Measurements from ENCODE around the gene DBF4. TPM values are rescaled to one million over a fixed set of nuclear protein-coding genes. Genes with fewer than 3 reads are reported as not detected.

Gene DBF4
- total RNA-seq (2011; cell fraction: chromatin; rRNA removed; ENCODE audit: low replicate concordance): 49.4 and 110 TPM in 2 replicates
- total RNA-seq (2011; cell fraction: nucleolus; rRNA removed): 37.6 and 41.4 TPM in 2 replicates
- total RNA-seq (2011; cell fraction: nucleoplasm; rRNA removed): 56.9 and 57.0 TPM in 2 replicates
- 106 and 132 TPM in 2 replicates for total RNA-seq (2014; rRNA removed)
- 134 and 156 TPM in 2 replicates for total RNA-seq (2014; rRNA removed; fragmentation: Illumina TruSeq; extraction: Trizol)
- 139 and 145 TPM in 2 replicates for total RNA-seq (2015; rRNA removed; fragmentation: Illumina TruSeq; extraction: Trizol)
- 104 and 105 TPM in 2 replicates for total RNA-seq (2021)
- 25.9 and 37.8 TPM in 2 replicates for polyA plus RNA-seq (2011; rRNA removed)
- 9.1 and 12.5 TPM in 2 replicates for polyA plus RNA-seq (2011; cell fraction: cytosol; rRNA removed)
- 24.3 and 24.5 TPM in 2 replicates for polyA plus RNA-seq (2011; cell fraction: nucleus; rRNA removed)
- 51.2 and 79.2 TPM in 2 replicates for polyA plus RNA-seq (2012)
- polyA plus RNA-seq (2014; fragmentation: Illumina TruSeq; extraction: Trizol): 81.5 and 106 TPM in 2 replicates
- polyA plus RNA-seq (2014; fragmentation: Nextera tagmentation; extraction: Ambion mirVana): 10 to 100 TPM; 38.4 to 43.5 TPM
- 56.2 and 67.4 TPM in 2 replicates for polyA plus RNA-seq (2014; rRNA removed)
- polyA minus RNA-seq (2011; rRNA and poly(A)+ RNA removed): 27.5 and 30.3 TPM in 2 replicates
- polyA minus RNA-seq (2011; cell fraction: cytosol; rRNA and poly(A)+ RNA removed): 20.8 and 22.8 TPM in 2 replicates
- polyA minus RNA-seq (2011; cell fraction: nucleus; rRNA and poly(A)+ RNA removed): 63.8 and 64.0 TPM in 2 replicates
- Bru-seq, nascent RNA: percentile 97 among the genes with signal in this experiment
- BruChase-seq, experiment 1, labeled RNA remaining after a 2-hour chase: percentile 98 among the genes with signal in this experiment
- BruChase-seq, experiment 2, labeled RNA remaining after a 6-hour chase: percentile 98 among the genes with signal in this experiment
- long read RNA-seq, experiment 1, transcript DBF4-204 (12 exons, 2,342 nt): minor isoform, 30 of 318 reads
- long read RNA-seq, experiment 1, transcript DBF4-201 (12 exons, 3,907 nt): major isoform, 126 of 318 reads
- long read RNA-seq, experiment 1, partial matches to known transcripts: 42 of 318 reads
- long read RNA-seq, experiment 1, other reads (novel, unspliced or antisense): 117 of 318 reads
- long read RNA-seq, experiment 2, transcript DBF4-207 (7 exons, 576 nt): minor isoform, 5 of 64 reads
- long read RNA-seq, experiment 2, transcript DBF4-201 (12 exons, 3,907 nt): major isoform, 12 of 64 reads
- long read RNA-seq, experiment 2, partial matches to known transcripts: 14 of 64 reads
- long read RNA-seq, experiment 2, other reads (novel, unspliced or antisense): 28 of 64 reads
- long read RNA-seq, experiment 3, transcript DBF4-201 (12 exons, 3,907 nt): major isoform, 9 of 73 reads
- long read RNA-seq, experiment 3, partial matches to known transcripts: 31 of 73 reads
- long read RNA-seq, experiment 3, other reads (novel, unspliced or antisense): 28 of 73 reads

DNA sequence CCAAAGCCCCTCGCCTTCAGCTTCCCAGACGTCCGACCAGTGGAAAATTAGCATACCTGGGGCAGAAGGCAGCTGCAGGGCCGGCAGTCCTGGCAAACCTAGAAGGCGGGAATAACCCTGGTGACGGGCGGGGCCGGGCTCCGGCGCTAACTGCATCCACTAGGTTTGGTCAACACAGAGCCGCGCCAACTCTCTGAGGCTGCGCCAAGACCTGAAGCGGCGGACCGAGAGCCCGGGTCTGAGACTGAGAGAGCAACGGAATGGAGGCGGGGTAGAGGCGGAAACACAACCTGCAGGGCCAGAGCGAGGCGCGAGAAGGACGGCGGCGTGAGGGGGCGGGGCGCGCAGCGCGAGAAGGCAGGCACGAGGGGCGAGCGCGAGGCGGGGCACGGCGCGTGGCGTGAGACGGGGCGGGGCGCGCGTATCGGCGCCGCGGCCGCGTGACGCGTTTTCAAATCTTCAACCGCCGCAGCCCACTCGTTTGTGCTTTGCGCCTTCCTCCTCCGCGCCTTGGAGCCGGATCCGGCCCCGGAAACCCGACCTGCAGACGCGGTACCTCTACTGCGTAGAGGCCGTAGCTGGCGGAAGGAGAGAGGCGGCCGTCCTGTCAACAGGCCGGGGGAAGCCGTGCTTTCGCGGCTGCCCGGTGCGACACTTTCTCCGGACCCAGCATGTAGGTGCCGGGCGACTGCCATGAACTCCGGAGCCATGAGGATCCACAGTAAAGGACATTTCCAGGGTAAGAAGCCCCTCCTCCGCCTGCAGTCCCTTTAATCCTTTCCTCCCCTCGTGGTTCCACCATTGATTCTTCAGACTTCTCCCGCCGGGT, at the start of gene DBF4, which contains the start of gene SLC25A40:
Gene DBF4 (plus strand): TSS at position 454 of the 829 bp plus-strand sequence. CDS start 240 bp downstream, at position 694.
Gene SLC25A40 (minus strand): TSS at position 321 of the 829 bp plus-strand sequence. CDS start 17,633 bp downstream, outside the sequence.
- Histone ChIP-seq H3K9me3 (replicated peaks; ENCODE audit: control insufficient read depth, insufficient read depth, low read depth, low read length) (peaks cover under 1% of the 10 kb centered on the region; the same call in 1 of the 2 replicates), H3K27ac (ENCODE audit: extremely low read depth, low read depth, low read length) (peak within 1 kb of the TSS; percentile 92), H3K4me1 (replicated peaks in 1 of 2; ENCODE audit: control insufficient read depth in 2 of 2, insufficient read depth in 2 of 2, low read length in 2 of 2) (peaks cover 10% of the 10 kb centered on the region in 2 experiments; a peak in 4 of 5 replicates), H3K4me2 (ENCODE audit: insufficient read depth, low read length) (peak within 1 kb of the TSS; percentile 75), H3K4me3 (peak within 1 kb of the TSS; percentile 86), H3K27me3 (ENCODE audit: control insufficient read depth in 2 of 2, insufficient read depth in 2 of 2, low read length in 2 of 2) (no peaks in the 10 kb centered on the region), H3K79me2 (ENCODE audit: control insufficient read depth, insufficient read depth, low read length) (peaks cover 99% of the 10 kb centered on the region), H3K36me3 (ENCODE audit: control insufficient read depth, insufficient read depth, low read length) (peaks cover 50% of the 10 kb centered on the region), H3K9ac (ENCODE audit: insufficient read depth in 1 of 2, low read depth in 2 of 2, low read length in 2 of 2) (peak within 1 kb of the TSS; percentile 96 to 99), H4K20me1 (replicated peaks; ENCODE audit: control insufficient read depth, insufficient read depth, low read length) (peaks cover 5% of the 10 kb centered on the region; the same call in 1 of the 2 replicates), H3K9me1 (ENCODE audit: control insufficient read depth, insufficient read depth, low read length) (no peaks in the 10 kb centered on the region), H2AFZ (ENCODE audit: low read depth, low read length) (peak within 1 kb of the TSS; percentile 85)
- POLR2A ChIA-PET: interaction anchor here (0.7 to 1.4 kb wide), 3 partner anchors 10 to 460 kb away, joined by 3 to 7 read pairs (median 3); no protein-coding TSS in a partner anchor
- CTCF ChIA-PET (ENCODE audit: low intra/inter-chr PET ratio): no interaction called here
- in situ Hi-C loops (cut with MboI): no loop called here
- no TSS peak for BruUV-seq (replicated peaks)
- peak; percentile 92 to 98 (median 93) for DNase-seq (ENCODE audit: extremely low read depth in 1 of 4, low spot score in 3 of 4)
- peak; percentile 83 for FAIRE-seq
- under 1% methylated on average over 78 of the region's 84 CpGs for WGBS (ENCODE audit: insufficient coverage, low coverage, missing lambda C conversion rate)
- intact Hi-C loops (cut with micrococcal nuclease): loop anchor here (10.0 kb wide), 3 partner anchors 339 to 721 kb away; partner anchors contain the start of genes DMTF1 and TMEM243
- ATAC-seq: peak; percentile 86
- TF ChIP-seq TARDBP (IDR thresholded peaks at IDR 0.05) (peak; percentile 98), SMAD1 (IDR thresholded peaks at IDR 0.05; ENCODE audit: low read depth, low read length, partially characterized antibody) (no peak), JUN (IDR thresholded peaks at IDR 0.05; ENCODE audit: borderline replicate concordance, low read depth, low read length) (peak; percentile 66; the same call in 1 of the 2 replicates), JUN (CRISPR knock-in tag; IDR thresholded peaks at IDR 0.05; ENCODE audit: borderline replicate concordance) (peak; percentile 45; the same call in 1 of the 2 replicates), ZNF24 (IDR thresholded peaks at IDR 0.05) (peak; percentile 90), MAFF (IDR thresholded peaks at IDR 0.05; ENCODE audit: low read length) (no peak), CHD2 (IDR thresholded peaks at IDR 0.05; ENCODE audit: low read depth, low read length) (peak; percentile 38; the same call in 1 of the 2 replicates), CXXC5 (CRISPR knock-in tag; IDR thresholded peaks at IDR 0.05) (peak; percentile 100), TBP (optimal IDR thresholded peaks at IDR 0.05; ENCODE audit: low read depth, low read length) (peak; percentile 76), SP1 (CRISPR knock-in tag; IDR thresholded peaks at IDR 0.05) (peak; percentile 58; the same call in 1 of the 2 replicates), SPI1 (IDR thresholded peaks at IDR 0.05; ENCODE audit: borderline replicate concordance, low read depth, low read length) (no peak), ZNF766 (CRISPR knock-in tag; conservative IDR thresholded peaks at IDR 0.05) (no peak; the same call in none of the 2 replicates), TAF1 (IDR thresholded peaks at IDR 0.05; ENCODE audit: control insufficient read depth, extremely low read depth, insufficient read depth, low read length, severe bottlenecking) (peak; percentile 84), YBX1 (IDR thresholded peaks at IDR 0.05) (no peak), GTF2F1 (IDR thresholded peaks at IDR 0.05; ENCODE audit: low read depth, low read length) (no peak), MITF (IDR thresholded peaks at IDR 0.05) (peak; percentile 82)

Data from K562 (cell line).